H4 (cell line): ENCODE measurements around the gene SERPINF2. TPM values are rescaled to one million over a fixed set of nuclear protein-coding genes. Genes with fewer than 3 reads are reported as not detected.
"Not testable (repeated sequence)": the region's sequence is repeated elsewhere in the genome, so short reads cannot be mapped to it uniquely, and the experiment has no call there.

Experiments used
- DNase-seq: peaks from one replicate; pipeline ENCODE4 v3.0.0-alpha.2; 2015; ENCODE audit warnings: low spot score
- total RNA-seq: library from RNA; depleted of rRNA; stranded (reverse); fragments of >200 nt; shearing (Covaris generic); gene quantifications from 2 replicates; pipeline ENCODE4 v1.2.3, GENCODE V29; 2014

SERPINF2 gene
- total RNA-seq, 1 experiment from 2014 or later = not detected

DNA sequence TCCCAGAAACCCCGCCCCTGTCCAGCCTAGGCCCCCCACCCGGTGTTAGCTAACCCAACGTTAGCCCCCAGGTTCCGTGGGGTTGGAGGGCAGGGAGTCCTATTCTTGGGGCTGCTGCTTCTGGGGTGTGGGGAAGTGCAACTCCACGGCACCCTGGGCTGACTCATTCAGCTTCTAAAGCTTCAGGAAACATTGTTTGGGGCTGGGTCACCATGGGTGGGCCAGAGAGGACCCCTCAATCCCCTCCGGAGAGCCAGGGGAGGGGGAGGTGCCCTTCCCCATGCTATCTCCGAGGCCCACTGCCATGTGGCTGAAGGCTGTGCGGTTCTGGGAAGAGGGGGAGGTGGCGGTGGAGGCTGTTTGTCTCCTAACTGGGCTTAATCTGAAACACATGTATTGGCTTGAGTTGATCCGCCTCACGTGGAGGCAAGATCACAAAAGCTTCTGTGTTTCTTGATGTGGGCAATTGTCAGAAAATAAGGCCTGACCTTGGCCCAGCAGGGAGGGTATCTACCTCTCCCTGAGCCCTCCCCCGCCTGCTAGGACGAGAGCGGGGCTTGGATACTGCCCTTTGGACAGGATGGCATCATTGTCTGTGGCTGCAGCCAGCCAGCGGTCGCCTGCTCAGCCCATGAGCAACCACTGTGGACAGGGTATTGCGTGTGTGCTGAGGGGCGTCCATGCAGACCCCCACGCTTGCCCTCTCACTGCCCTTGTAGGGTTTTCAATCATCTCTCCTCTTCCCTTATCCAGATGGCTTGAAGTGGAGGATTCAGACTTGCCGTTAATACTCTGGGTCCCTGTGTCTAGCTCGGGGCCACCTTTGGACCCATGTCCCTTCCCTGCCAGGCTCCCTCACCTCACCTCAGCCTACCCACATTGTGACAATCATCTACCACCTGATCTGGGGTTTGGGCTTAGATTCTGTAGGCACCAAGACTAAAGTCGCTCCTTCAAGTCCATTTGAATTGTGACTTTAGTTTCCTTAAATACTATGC, 20.5 kb downstream of the SERPINF2 start:
- DNase-seq = no peak

GRCh38 chr17:1764284-1764683, 21.6 kb downstream of the SERPINF2 start:
- no peak for DNase-seq

GRCh38 chr17:1764705-1765104, 22.0 kb downstream of the SERPINF2 start:
- not testable (repeated sequence) for DNase-seq

- DNase-seq = no peak
These were observed 22.9 kb downstream of the SERPINF2 start for GRCh38 chr17:1765576-1765975.

DNA sequence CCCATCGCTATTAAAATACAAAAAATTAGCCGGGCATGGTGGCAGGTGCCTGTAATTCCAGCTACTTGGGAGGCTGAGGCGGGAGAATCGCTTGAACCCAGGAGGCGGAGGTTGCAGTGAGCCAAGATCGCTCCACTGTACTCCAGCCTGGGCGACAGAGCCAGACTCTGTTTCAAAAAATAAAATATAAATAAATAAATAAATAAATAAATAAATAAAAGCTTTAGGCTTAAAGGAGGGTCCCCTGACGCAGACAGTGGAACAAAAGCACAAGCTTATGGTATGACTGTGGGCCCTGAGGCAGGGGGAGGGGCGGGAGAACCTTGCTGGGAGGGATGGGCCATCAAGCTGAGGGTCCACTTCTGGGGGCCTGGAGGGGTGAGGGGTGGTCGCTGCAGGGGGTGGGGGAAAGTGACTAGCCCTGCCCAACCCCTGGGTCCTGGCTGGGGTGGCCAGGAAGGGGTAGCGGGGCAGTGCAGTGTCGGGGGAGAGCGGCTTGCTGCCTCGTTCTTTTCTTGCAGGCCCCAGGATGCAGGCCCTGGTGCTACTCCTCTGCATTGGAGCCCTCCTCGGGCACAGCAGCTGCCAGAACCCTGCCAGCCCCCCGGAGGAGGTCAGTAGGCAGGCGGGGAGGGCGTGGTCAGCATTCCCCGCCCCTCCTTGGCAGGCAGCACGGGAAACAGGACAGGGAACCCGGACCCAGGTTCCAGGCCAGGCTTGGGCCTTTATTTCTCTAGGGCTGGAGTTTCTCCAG, 23.9 kb downstream of the SERPINF2 start:
- DNase-seq = no peak

GRCh38 chr17:1767358-1767757, 24.7 kb downstream of the SERPINF2 start:
- no peak for DNase-seq

DNA sequence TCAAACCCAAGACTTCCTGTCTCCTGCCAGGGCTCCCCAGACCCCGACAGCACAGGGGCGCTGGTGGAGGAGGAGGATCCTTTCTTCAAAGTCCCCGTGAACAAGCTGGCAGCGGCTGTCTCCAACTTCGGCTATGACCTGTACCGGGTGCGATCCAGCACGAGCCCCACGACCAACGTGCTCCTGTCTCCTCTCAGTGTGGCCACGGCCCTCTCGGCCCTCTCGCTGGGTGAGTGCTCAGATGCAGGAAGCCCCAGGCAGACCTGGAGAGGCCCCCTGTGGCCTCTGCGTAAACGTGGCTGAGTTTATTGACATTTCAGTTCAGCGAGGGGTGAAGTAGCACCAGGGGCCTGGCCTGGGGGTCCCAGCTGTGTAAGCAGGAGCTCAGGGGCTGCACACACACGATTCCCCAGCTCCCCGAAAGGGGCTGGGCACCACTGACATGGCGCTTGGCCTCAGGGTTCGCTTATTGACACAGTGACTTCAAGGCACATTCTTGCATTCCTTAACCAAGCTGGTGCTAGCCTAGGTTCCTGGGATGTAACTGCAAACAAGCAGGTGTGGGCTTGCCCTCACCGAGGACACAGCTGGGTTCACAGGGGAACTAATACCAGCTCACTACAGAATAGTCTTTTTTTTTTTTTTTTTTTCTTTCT, 27.3 kb downstream of the SERPINF2 start:
- peak; percentile 5 for DNase-seq

DNA sequence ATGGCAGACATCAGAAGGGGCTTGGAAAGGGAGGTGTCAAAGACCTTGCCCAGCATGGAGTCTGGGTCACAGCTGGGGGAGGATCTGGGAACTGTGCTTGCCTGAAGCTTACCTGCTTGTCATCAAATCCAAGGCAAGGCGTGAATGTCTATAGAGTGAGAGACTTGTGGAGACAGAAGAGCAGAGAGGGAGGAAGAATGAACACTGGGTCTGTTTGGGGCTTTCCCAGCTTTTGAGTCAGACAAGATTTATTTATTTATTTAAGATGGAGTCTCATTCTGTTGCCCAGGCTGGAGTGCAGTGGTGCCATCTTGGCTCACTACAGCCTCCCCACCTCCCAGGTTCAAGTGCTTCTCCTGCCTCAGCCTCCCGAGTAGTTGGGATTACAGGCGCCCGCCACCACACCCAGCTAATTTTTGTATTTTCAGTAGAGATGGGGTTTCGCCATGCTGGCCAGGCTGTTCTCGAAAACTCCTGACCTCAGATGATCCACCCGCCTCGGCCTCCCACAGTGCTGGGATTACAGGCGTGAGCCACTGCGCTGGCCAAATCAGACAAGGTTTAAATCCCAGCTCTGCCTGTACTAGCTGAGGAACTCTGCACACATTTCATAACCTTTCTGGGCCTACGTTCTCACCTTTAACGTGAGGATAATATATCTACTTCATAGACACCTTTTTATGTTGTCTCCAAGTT, 30.5 kb downstream of the SERPINF2 start:
- DNase-seq = not testable (repeated sequence)

DNA sequence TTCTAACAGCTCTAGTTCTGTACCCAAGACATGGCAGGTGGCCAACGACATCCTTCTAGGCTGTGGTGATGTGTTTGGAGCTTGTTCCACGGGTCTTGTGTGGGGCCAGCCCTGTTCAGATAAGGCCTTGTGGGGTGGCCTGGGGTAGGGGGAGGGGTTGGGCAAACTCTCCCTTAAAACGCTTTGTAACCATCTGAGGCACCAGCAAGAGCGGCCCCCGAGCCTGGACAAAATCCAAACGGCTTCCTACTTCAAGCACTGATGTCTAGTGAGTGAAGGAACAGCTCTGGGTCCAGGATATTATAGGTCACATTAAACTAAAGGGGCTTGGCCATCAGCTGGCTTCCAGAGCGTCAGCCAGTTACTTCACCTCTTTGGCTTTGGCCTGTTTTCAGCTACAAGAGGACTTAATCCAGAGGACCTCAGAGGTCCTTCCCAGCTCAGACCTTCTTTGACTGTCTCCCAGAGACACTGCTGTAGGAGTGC, 31.1 kb downstream of the SERPINF2 start:
- no peak for DNase-seq

DNA sequence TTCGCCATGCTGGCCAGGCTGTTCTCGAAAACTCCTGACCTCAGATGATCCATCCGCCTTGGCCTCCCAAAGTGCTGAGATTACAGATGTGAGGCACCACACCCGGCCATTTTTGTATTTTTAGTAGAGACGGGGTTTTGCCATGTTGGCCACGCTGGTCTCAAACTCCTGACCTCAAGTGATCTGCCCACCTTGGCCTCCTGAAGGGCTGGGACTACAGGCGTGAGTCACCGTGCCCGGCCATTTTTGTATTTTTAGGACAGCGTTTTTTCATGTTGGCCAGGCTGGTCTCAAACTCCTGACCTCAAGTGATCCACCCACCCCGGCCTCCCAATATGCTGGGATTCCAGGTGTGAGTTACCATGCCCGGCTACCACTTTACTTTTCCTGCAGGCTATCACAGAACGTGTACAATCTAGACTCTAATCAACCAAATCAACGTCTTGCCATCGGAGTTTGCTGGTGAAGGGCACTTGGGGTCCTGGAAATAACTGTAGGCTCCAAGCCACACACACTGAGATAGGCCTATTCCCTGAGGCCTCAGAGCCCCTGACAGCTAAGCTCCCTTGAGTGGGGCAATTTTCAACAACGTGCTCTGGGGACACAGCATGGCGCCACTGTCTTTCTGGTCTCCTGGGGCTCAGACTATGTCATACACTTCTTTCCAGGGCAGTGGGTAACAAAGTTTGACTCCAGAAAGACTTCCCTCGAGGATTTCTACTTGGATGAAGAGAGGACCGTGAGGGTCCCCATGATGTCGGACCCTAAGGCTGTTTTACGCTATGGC, 31.9 kb downstream of the SERPINF2 start:
- DNase-seq = no peak

- no peak for DNase-seq
These were observed 33.7 kb downstream of the SERPINF2 start for GRCh38 chr17:1776328-1776727.

DNA sequence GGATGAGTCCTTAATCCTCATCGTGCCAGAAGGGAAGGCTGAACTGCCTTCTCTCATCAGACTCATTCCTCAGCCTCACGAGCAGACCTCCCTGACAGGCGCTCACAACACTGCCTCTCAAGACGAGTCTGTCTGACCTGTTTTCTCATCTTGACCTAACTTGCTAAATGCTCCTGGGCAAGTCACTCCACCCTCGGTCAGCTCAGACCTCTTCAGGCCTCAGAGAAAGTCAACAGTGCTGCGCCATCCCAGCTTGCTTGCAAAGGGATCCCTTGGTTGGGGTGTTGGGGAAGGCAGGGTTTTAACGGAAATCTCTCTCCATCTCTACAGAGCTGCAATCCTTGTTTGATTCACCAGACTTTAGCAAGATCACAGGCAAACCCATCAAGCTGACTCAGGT, 34.2 kb downstream of the SERPINF2 start:
- no peak for DNase-seq

GRCh38 chr17:1779571-1780131, 37.0 kb downstream of the SERPINF2 start:
- peak; percentile 91 for DNase-seq

DNA sequence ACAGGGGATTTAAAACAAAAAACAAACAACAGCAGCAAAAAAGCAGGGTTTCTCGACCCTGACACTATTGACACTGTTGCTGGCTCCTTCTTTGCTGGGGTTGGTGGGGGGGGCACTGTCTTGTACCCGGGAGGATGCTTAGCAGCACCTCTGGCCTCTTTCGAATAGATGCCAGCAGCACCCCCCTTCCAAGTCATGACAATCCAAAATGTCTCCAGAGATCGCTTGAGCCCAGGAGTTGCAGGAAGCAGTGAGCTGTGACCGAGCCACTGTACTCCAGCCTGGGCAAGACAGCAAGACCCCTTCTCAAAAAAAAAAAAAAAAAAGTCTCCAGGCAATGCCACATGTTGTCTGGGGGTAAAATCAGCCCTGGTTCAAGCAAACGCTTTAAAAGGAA, 39.5 kb downstream of the SERPINF2 start:
- no peak for DNase-seq

DNA sequence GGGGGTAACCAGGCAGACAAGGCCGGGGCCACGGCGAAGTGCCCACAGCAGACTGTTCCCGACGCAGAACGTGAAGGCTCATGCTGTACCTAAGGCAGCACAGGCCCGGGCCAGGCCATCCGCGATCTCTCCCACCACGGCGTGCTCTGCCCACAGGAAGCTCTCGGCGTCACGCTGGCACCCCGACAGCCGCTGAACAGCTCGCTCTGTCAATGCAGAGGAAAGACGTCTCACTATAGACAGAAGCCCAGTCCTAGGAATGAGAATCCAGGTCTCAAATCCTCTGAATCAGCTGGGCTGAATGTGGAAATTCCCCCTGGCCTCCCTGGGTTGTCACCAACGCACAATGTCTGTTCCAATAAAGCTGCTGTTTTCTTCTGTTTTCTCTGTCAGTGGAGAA, 40.6 kb downstream of the SERPINF2 start:
- DNase-seq = no peak

DNA sequence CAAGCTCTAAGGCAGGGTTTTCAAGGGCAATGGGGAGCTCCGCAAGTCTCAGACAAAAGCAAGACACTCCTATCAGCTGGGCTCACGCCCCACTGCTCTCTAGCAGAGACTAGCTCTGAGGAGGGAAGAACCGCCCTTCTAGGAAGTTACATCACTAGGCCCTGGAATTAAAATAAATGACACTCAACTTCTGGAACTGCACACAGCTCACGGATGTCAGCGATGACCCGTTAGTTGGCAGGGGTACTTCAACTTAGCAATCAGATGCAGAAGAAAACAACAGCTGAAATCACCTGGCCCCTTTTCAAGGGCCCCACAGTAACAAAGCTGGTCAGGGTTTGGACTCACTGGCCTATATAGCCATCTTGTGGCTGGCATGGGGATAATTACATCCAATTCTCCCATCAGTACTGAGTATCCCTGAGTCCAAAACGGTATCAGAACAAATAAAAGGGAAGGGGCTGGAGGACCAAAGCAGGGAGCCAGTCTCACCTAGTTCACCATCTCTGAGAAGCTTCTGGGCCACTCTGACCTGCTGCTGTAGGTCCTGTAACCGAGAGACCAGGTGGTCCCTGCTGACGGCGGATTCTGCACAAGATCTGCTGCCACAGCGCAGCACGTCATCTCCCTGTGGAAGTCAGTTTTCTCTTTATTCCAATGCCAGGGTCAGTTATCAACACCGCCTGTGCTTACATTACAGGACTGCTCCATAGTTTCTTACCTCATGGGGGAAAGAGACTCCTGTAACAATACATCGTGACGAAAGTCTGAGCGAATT, 41.4 kb downstream of the SERPINF2 start:
- DNase-seq = peak; percentile 55

- no peak for DNase-seq
These were observed 43.3 kb downstream of the SERPINF2 start for GRCh38 chr17:1785930-1786329.

- DNase-seq = no peak
These were observed 44.0 kb downstream of the SERPINF2 start for GRCh38 chr17:1786708-1787107.

- DNase-seq = peak; percentile 90
These were observed 44.7 kb downstream of the SERPINF2 start for GRCh38 chr17:1787301-1787902.
